Cardiac fibroblast (primary cell): ENCODE results near the gene PNPLA8.
"Not testable (repeated sequence)": the region's sequence is repeated elsewhere in the genome, so short reads cannot be mapped to it uniquely, and the experiment has no call there.

Experiments used
- DNase-seq, 2 donors: peaks; one replicate each; pipeline versions ENCODE4 v3.0.0 to v3.0.0-alpha.2; 2010; ENCODE audit warnings: low read depth in 2 of 2
- H3K4me3 ChIP-seq, 2 donors: replicated peaks in 1 of 2; 1 replicate in 1 of 2; 2 replicates in 1 of 2; pipeline ENCODE4 v1.5.1; 2011; ENCODE audit warnings: low read depth in 2 of 2, low read length in 2 of 2, mild to moderate bottlenecking in 2 of 2, moderate library complexity in 1 of 2
- CTCF ChIP-seq: IDR thresholded peaks from one replicate; pipeline ENCODE4 v1.5.1; 2011; ENCODE audit warnings: low read depth, mild to moderate bottlenecking, low read length, inconsistent platforms

The PNPLA8 gene

GRCh38 chr7:108467391-108467790 lies 58.5 kb downstream of the PNPLA8 start:
- no peak for DNase-seq
- no peak overlapping the region for H3K4me3 ChIP-seq
- TF ChIP-seq CTCF: no peak

GRCh38 chr7:108466322-108466721 lies 59.6 kb downstream of the PNPLA8 start:
- not testable (repeated sequence) for H3K4me3 ChIP-seq, DNase-seq

GRCh38 chr7:108464743-108465142 lies 61.2 kb downstream of the PNPLA8 start:
- H3K4me3 ChIP-seq: no peak overlapping the region
- TF ChIP-seq CTCF: no peak
- peak in 1 of 2 donors; percentile 39 for DNase-seq

- TF ChIP-seq CTCF: no peak
- DNase-seq: no peak
- no peak overlapping the region for H3K4me3 ChIP-seq
Measured at GRCh38 chr7:108463613-108464012, 62.3 kb downstream of the PNPLA8 start.

GRCh38 chr7:108461840-108462239 lies 64.1 kb downstream of the PNPLA8 start:
- TF ChIP-seq CTCF: no peak
- DNase-seq: peak; percentile 35 to 58
- no peak overlapping the region for H3K4me3 ChIP-seq

GRCh38 chr7:108460964-108461363 lies 65.0 kb downstream of the PNPLA8 start:
- no peak for DNase-seq
- no peak for TF ChIP-seq CTCF
- no peak overlapping the region for H3K4me3 ChIP-seq

GRCh38 chr7:108459922-108460551 lies 65.9 kb downstream of the PNPLA8 start:
- peak; percentile 63 to 65 for DNase-seq
- TF ChIP-seq CTCF: peak; percentile 65
- H3K4me3 ChIP-seq: no peak overlapping the region
